Measurements from ENCODE around the gene KCNK6. TPM values are rescaled to one million over a fixed set of nuclear protein-coding genes. Genes with fewer than 3 reads are reported as not detected.
"Not testable (repeated sequence)": the region's sequence is repeated elsewhere in the genome, so short reads cannot be mapped to it uniquely, and the experiment has no call there.

The KCNK6 gene
- total RNA-seq, 1 experiment from 2014 or later: 13.9 TPM

- DNase-seq (ENCODE audit: low spot score): no peak
These were observed 3.6 kb downstream of the KCNK6 start for GRCh38 chr19:38323291-38323690.

GRCh38 chr19:38324431-38324830, 4.8 kb downstream of the KCNK6 start:
- no peak for DNase-seq (ENCODE audit: low spot score)

GRCh38 chr19:38326591-38326990, 6.9 kb downstream of the KCNK6 start:
- DNase-seq (ENCODE audit: low spot score): no peak

- DNase-seq (ENCODE audit: low spot score): no peak
These were observed 10.0 kb downstream of the KCNK6 start for GRCh38 chr19:38329651-38330050.

- no peak for DNase-seq (ENCODE audit: low spot score)
These were observed 12.1 kb downstream of the KCNK6 start for GRCh38 chr19:38331728-38332127.

- no peak for DNase-seq (ENCODE audit: low spot score)
These were observed 13.6 kb downstream of the KCNK6 start for GRCh38 chr19:38333245-38333644.

- DNase-seq (ENCODE audit: low spot score): peak; percentile 99
These were observed 16.4 kb downstream of the KCNK6 start for GRCh38 chr19:38335949-38336637.

GRCh38 chr19:38336638-38337359, 17.2 kb downstream of the KCNK6 start:
- peak; percentile 100 for DNase-seq (ENCODE audit: low spot score)

GRCh38 chr19:38337360-38337653, 17.7 kb downstream of the KCNK6 start:
- no peak for DNase-seq (ENCODE audit: low spot score)

GRCh38 chr19:38339011-38339410, 19.4 kb downstream of the KCNK6 start:
- not testable (repeated sequence) for DNase-seq (ENCODE audit: low spot score)

- no peak for DNase-seq (ENCODE audit: low spot score)
These were observed 21.3 kb downstream of the KCNK6 start for GRCh38 chr19:38340927-38341326.

GRCh38 chr19:38346837-38347236, 27.2 kb downstream of the KCNK6 start:
- no peak for DNase-seq (ENCODE audit: low spot score)

GRCh38 chr19:38350883-38351282, 31.2 kb downstream of the KCNK6 start:
- no peak for DNase-seq (ENCODE audit: low spot score)

- DNase-seq (ENCODE audit: low spot score): no peak
These were observed 32.3 kb downstream of the KCNK6 start for GRCh38 chr19:38351865-38352395.

GRCh38 chr19:38352611-38353010, 33.0 kb downstream of the KCNK6 start:
- DNase-seq (ENCODE audit: low spot score): no peak

GRCh38 chr19:38355728-38356725, 36.4 kb downstream of the KCNK6 start:
- DNase-seq (ENCODE audit: low spot score): no peak

- no peak for DNase-seq (ENCODE audit: low spot score)
These were observed 38.4 kb downstream of the KCNK6 start for GRCh38 chr19:38358071-38358470.

- no peak for DNase-seq (ENCODE audit: low spot score)
These were observed 39.8 kb downstream of the KCNK6 start for GRCh38 chr19:38359242-38360021.

GRCh38 chr19:38360351-38360750, 40.7 kb downstream of the KCNK6 start:
- no peak for DNase-seq (ENCODE audit: low spot score)

- DNase-seq (ENCODE audit: low spot score): no peak
These were observed 41.4 kb downstream of the KCNK6 start for GRCh38 chr19:38360839-38361631.

All from HT-29 (cell line).